ENCODE data around the gene EBF4. TPM values are rescaled to one million over a fixed set of nuclear protein-coding genes. Genes with fewer than 3 reads are reported as not detected.

The EBF4 gene
- total and polyA plus RNA-seq, 10 of the 15 experiments (the other 5 are each of a cell fraction or from before 2014, with no cell fraction given), result 0.13 TPM; not detected in 9

DNA sequence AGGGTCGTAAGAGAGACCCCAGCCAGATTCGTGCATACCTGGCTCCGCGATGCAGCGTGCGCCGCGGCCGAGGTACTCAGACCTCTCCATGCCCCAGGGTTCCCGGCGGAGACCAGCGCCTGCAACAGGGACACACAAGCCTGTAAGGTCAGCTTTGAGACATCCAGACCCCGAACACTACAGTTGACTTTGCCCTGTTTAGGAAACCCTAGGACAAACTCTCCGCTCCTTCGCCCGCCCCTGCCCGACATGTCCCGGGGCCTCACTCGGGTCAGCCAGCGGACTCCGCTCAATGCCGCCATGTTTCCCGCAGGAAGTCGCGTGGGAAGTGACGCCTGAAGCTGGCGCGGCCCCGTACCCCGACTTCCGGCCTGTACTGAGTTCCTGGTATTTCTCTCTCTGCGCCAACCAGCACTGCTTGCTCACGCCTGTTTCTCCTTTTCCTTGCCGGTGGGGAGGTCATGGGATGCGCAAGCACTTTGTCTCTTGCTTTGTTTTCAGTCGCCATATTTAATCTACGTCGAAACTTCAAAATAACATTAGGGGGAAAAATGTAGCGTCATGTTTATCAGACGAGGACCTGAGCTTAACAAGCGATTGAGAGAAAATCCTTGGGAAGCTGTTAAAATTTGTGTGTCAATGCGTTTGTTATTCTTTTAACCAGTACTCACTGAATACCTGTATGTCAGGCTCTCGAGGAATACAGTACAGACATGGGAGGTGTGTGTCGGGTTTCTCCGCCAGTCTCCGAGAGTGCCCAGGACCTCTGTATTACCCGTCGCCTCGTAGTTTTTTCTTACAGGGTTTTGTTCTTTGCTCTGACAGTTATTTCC lies 28.5 kb upstream of the EBF4 start, which contains the start of gene IDH3B (continued):
- TF ChIP-seq, protein P1, sequence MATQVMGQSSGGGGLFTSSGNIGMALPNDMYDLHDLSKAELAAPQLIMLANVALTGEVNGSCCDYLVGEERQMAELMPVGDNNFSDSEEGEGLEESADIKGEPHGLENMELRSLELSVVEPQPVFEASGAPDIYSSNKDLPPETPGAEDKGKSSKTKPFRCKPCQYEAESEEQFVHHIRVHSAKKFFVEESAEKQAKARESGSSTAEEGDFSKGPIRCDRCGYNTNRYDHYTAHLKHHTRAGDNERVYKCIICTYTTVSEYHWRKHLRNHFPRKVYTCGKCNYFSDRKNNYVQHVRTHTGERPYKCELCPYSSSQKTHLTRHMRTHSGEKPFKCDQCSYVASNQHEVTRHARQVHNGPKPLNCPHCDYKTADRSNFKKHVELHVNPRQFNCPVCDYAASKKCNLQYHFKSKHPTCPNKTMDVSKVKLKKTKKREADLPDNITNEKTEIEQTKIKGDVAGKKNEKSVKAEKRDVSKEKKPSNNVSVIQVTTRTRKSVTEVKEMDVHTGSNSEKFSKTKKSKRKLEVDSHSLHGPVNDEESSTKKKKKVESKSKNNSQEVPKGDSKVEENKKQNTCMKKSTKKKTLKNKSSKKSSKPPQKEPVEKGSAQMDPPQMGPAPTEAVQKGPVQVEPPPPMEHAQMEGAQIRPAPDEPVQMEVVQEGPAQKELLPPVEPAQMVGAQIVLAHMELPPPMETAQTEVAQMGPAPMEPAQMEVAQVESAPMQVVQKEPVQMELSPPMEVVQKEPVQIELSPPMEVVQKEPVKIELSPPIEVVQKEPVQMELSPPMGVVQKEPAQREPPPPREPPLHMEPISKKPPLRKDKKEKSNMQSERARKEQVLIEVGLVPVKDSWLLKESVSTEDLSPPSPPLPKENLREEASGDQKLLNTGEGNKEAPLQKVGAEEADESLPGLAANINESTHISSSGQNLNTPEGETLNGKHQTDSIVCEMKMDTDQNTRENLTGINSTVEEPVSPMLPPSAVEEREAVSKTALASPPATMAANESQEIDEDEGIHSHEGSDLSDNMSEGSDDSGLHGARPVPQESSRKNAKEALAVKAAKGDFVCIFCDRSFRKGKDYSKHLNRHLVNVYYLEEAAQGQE (IDR thresholded peaks at IDR 0.05; ENCODE audit: low read depth, low read length), result peak; percentile 45; the same call in 1 of the 2 replicates
- TF ChIP-seq CTCF (IDR thresholded peaks at IDR 0.05 in 2 of 3, conservative IDR thresholded peaks at IDR 0.05 in 1 of 3; ENCODE audit: control insufficient read depth in 2 of 3, extremely low read depth in 1 of 3, insufficient read depth in 1 of 3, low read depth in 3 of 3, low read length in 3 of 3) (no peak), SRF (IDR thresholded peaks at IDR 0.05; ENCODE audit: low read depth in 2 of 2, low read length in 2 of 2) (peak; percentile 50 to 95), PRDM15 (CRISPR knock-in tag; IDR thresholded peaks at IDR 0.05) (no peak), FOXM1 (IDR thresholded peaks at IDR 0.05; ENCODE audit: low read depth, low read length) (no peak), ATF7 (IDR thresholded peaks at IDR 0.05; ENCODE audit: low read depth) (peak; percentile 27; the same call in 1 of the 2 replicates), PKNOX1 (IDR thresholded peaks at IDR 0.05) (no peak), HCFC1 (IDR thresholded peaks at IDR 0.05; ENCODE audit: low read length) (peak; percentile 87), MTA3 (IDR thresholded peaks at IDR 0.05; ENCODE audit: borderline replicate concordance, low read length) (no peak; the same call in 1 of the 2 replicates), RAD51 (IDR thresholded peaks at IDR 0.05) (peak; percentile 19; the same call in 1 of the 2 replicates), E2F4 (IDR thresholded peaks at IDR 0.05; ENCODE audit: low read depth, low read length) (no peak), SIN3A (IDR thresholded peaks at IDR 0.05; ENCODE audit: low read depth, low read length) (peak; percentile 72; the same call in 1 of the 2 replicates)
- TF ChIP-seq, protein P2, sequence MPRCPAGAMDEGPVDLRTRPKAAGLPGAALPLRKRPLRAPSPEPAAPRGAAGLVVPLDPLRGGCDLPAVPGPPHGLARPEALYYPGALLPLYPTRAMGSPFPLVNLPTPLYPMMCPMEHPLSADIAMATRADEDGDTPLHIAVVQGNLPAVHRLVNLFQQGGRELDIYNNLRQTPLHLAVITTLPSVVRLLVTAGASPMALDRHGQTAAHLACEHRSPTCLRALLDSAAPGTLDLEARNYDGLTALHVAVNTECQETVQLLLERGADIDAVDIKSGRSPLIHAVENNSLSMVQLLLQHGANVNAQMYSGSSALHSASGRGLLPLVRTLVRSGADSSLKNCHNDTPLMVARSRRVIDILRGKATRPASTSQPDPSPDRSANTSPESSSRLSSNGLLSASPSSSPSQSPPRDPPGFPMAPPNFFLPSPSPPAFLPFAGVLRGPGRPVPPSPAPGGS (IDR thresholded peaks at IDR 0.05; ENCODE audit: borderline replicate concordance, insufficient read depth, low read depth, low read length, poor library complexity, severe bottlenecking), result no peak

Data from GM12878 (cell line).